DMS79 treated with DMSO at 0.1 percent for 48 hours (cell line): Measurements from ENCODE around the gene GIMAP2.

Experiments used
- DNase-seq: peaks from one replicate; lab custom pipeline; 2025; lab: John Stamatoyannopoulos, UW

The GIMAP2 gene

DNA sequence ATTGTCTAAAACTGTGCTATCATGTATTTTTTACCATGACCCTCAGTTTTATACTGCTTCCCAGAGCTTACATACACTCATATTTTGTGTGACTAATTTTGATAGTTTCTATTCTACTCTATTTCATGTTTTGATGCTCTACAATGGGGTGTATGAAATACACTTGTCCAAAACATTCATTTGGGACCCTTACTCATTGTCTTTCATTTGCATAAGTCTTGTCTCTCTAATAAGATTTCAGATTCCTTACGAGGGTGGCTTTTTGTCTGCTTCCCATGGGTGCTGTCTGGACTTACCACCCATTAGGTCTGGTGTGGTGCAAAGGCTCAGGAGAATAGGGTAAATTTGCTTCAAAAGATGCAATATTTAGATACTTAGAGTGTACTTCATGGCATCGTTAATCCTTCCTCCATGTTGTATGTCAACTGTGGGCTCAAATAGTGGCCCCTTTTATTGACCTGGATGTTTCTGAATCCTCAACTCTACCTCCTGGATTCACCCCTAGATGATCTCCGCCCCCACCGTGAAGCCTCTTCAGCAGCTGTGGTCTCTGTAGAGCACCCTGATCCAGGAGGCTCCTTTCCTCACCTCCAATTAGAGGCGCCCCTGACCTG lies 48.1 kb downstream of the GIMAP2 start:
- DNase-seq = no peak

DNA sequence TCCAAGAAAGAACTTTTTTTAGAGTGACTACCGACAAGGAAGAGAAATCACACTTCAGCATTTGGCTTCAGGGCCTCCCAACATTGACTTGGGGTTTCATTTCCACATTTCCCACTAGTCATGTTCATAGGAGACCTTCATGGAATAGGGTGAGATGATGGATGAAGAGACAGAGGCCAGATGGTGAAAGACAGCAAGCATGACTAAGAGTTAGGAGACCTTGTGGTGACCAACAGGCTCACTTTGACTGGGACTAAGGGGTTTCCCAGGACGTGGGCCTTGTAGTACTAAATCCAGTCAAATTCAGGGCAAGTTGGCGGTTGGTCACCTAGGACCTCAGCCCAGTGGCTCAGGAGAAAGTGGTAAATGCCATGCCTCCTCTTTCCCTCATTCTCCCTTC lies 48.7 kb downstream of the GIMAP2 start:
- DNase-seq = no peak

DNA sequence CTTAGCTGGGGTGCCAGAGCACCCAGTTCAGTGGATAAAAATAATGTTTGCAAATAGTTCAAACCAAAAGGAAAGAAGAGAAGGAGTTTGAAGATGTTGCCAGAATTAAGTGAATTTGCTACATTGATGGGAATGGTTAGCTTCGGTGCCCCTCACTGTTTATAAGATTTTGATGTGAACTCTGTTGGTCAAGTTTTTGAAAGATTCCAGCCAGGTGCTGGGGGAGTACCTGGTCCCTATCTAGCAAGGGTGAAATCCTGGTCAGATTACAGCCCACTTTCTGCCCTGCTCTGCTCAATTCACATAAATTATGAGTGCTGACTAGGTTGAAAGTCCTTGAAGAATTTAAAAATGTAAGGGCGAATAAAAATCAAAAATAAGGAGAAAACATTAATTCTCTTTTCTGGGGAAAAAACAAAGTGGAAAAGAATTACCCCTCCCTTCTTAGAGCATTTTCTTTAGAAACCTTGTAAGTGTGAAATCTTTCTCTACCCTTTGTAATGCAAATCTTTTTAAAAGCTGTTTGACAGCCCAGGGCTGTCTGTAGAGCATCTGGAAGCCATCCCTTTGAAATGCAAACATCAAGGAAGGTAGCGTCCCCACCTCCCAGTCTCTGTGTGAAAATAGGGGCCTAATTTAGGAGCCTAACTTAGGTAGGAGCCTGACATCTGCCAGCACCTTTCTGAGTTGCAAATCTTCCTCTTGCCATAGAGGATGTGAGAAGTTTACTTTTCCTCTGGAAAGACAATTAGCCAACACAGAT lies 50.3 kb downstream of the GIMAP2 start:
- no peak for DNase-seq

DNA sequence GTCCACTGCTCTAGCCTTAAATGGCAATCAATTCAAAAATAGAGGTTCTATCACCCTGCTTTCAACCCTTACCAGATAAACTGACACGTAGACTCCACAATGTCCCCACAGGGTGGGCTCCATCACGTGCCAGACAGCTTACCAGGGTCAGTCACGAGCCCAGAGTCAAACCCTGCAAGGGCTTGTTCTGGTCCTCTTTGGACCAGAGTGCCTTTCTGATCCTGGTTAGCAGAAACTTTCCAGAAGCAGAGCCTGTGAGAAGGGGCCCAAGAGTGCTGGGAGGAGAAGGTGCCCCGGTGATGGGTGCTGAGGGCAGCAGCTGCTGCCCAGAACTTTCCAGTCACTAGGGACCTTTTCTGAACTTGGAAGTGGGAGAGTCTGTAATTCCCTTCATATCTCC lies 51.4 kb downstream of the GIMAP2 start:
- DNase-seq = no peak

DNA sequence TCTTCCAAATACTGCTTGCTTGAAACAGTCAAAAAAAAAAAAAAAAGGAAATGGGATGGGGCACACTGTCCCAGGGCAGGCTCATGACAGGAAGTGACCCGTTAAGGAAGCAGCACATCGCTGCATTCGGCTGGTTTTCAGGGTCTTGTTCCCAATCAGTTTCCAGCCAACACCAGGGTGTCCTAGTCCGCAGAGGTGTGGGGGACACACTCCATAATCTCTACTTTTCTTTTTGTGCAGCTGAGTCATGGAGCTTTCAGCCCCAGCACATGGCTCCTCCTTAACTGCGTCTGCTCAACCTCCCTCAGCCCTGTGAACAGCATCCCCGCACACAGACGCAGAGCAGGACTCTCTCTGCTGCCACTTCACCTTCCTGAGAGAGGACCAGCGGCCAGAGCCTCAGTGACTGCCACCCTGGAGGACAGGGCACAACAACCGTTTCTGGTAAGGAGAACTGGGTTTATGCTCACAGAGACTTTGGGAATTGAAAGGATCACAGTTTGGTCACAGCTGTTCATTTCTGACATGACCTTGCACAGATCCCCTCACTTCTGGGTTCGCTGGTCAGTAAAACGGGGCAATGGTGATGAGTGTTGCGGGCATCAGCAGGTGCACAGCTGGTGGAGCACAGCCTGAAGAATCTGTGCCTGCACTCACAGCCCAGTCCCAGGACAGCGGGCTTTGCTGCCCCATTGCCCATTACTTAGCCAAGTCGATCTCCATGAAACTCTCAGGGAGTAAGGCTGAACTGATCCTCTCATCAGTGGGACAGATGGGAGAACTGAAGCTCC lies 52.0 kb downstream of the GIMAP2 start, which contains the start of gene GIMAP5:
Gene GIMAP5 (plus strand): TSS at position 154 of the 791 bp plus-strand sequence. CDS start 3,467 bp downstream, outside the sequence.
- no peak for DNase-seq

DNA sequence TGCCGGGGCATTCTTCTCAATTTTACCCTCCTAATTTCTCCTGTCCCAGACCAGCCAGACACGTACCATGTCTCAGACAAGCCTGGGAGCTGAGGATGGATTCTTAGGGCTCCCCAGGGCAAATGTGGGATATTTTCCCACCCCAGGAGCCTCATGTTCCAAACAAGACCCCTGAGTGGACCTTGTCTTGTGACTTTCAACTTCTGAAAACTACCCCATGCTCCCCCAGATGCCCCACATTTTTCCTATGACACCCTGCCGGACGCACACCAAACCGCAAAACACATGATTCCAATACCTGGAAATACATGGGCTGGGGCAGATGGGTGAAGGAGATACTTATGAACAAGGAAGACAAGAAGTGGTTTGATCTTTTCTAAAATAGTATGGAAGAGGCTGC lies 52.6 kb downstream of the GIMAP2 start:
- DNase-seq = no peak

DNA sequence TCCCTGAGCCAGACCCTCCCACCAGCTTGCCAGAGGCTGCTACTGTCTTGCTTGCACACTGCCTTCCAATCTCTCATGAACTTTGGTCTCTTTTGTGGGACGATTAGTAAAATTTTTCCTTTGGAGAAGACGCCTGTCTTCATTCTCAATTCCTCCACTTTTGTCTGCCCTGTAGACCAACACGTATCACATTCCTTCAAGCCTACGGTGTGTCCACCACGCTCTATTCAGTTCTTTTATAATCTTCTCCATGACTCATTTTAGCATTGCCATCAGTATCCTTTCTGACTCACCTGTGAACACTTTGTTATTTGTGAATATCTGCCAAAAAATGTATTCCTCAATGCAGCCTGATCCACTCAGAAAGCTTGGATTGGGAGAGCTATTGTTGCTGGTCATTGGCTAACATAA lies 53.1 kb downstream of the GIMAP2 start:
- DNase-seq = no peak

DNA sequence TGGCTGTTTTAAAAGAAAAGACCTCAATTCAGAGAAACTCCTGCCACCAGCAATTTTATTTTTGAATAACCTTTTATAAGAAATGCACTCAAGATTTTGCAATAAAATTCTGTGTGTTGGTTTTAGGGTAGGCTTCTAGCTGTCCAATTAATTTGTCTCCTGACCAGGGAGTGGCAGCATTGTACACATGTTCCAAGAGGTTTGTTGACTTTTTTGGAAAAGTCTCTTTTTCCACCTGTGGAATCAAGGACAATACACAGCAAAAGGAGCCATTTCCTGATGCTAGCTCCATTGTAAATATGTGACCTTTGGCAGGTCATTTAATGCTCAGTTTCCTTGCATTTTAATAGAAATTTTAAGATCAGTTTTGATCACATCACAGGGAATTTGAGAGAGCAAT lies 53.5 kb downstream of the GIMAP2 start:
- no peak for DNase-seq

DNA sequence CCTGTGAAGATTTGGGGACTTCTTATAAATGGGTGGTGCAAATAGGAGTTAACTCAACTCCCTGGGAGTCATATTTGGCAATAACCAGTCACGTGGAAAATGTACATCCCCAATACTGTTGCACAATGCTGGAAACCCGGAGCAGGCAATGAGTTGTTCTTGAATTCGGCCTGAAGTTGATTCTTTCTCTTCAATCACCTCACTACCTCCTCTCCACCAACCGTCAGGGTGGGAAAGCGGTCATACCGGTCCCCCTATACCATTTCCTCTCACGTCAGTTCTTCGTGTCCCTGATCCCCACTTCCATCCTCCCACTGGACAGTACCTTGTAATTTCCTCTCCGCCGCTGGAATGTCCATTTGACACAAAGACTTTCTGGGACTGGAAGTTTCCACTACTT lies 54.5 kb downstream of the GIMAP2 start:
- DNase-seq = no peak

DNA sequence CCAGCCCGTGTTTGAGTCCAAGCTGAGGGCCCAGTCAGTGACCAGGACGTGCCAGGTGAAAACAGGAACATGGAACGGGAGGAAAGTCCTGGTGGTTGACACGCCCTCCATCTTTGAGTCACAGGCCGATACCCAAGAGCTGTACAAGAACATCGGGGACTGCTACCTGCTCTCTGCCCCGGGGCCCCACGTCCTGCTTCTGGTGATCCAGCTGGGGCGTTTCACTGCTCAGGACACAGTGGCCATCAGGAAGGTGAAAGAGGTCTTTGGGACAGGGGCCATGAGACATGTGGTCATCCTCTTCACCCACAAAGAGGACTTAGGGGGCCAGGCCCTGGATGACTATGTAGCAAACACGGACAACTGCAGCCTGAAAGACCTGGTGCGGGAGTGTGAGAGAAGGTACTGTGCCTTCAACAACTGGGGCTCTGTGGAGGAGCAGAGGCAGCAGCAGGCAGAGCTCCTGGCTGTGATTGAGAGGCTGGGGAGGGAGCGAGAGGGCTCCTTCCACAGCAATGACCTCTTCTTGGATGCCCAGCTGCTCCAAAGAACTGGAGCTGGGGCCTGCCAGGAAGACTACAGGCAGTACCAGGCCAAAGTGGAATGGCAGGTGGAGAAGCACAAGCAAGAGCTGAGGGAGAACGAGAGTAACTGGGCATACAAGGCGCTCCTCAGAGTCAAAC lies 56.9 kb downstream of the GIMAP2 start:
- no peak for DNase-seq
